ENCODE measurements around the gene DNAJC18. TPM values are rescaled to one million over a fixed set of nuclear protein-coding genes. Genes with fewer than 3 reads are reported as not detected.

The DNAJC18 gene
- total RNA-seq, 1 experiment from 2014 or later, result 22.9 TPM

DNA sequence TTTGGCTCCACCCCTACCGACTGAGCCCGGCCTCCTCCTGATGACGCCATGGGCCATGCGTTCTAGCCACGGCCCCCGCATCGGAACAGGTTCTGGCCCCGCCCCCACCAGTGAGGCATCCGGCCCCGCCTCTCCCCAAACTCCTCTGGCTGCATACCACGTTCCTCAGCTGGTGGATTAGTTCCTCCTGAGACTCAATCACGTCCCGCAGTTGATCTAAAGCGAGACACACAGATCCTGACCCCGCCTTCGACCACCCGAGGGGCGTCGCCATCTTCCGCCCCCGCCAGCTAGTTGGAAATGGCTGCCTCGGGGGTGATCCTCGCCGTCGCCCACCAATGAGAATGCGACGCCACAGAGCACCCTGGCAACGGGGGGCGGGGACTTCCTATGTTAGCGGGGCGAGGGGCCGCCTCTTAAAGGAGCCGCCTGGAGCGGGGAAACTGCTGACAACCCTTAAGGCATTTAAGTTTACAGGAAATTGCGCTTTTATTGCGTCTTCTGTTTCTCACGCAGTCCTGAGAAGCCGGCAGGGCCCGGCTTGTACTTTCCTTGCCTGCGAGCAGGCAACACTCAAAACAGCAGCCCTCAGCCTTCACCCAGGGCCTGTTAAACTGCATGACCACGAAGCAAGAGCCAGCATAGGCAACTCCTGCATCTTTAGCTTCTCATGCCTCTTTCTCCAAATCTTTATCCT, 35.4 kb downstream of the DNAJC18 start, which contains the start of gene SPATA24:
TSS of gene SPATA24 (minus strand) at position 303 of the 697 bp plus-strand sequence. CDS start at position 274, 29 bp downstream.
- peak; percentile 95 for DNase-seq (ENCODE audit: low spot score)

DNA sequence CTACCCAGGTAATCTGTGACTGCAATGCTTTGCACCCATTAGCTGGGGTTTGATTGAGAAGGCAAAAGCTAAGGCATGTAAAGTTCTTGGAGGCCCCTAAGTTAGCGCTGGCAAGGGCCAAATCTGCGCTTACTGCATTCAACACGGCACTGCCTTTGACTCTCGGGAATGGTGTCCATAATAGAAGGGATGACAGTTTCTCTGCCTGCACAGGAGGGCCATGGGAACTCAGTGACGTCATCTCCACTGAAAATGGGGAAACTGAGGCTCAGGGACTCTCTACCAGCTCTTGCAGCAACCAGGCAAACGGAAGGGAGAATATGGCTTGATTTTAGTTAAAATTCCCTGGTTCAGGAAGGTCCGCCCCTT, 35.9 kb downstream of the DNAJC18 start:
- no peak for DNase-seq (ENCODE audit: low spot score)

DNA sequence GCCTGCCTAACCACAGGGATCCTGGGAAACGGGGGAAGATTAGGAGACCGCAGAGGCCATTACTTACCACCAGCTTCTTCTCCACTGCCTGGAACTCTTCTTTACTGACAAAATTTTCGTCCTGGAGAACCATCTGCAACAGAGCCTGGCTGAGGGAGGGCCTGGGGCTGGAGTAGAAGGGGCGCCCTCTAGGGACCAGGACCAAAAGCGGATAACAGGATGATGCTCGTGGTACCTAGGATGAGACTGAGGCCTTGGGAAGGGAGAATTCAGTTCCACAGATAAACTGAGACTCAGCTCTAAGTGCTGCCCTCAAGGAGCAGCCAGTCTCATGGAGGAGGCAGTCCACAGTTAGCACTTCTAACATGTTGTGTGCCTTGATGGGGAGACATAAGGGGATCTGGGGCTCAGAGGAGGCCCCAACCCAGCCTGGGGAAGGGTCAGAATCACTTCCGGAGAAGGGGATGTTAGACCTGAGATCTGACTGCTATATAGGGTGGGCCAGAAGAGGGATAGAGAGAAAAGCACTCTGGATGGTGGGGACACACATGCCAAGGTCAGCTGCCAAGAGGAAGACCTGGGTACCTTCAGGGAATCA, 36.7 kb downstream of the DNAJC18 start:
- DNase-seq (ENCODE audit: low spot score), result peak; percentile 40

DNA sequence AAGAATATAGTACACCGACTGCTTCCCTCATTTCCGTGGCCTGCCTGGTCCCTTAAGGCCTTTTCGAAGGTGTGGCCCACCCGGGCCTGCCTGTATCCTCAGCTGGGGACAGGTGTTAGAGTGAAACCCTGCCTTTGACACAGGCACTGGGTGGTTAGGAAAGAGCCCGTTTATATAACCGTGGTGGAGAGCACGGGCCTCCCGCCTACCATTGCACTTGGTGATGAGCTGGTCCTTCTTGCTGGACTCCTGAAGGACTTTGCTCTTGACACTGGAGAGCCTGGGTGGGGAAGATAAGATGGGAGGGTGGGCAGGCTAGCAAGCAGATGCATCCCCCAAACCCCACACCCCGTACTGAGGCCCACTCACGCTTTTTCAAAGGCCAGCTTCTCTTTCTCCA, 37.8 kb downstream of the DNAJC18 start:
- no peak for DNase-seq (ENCODE audit: low spot score)

DNA sequence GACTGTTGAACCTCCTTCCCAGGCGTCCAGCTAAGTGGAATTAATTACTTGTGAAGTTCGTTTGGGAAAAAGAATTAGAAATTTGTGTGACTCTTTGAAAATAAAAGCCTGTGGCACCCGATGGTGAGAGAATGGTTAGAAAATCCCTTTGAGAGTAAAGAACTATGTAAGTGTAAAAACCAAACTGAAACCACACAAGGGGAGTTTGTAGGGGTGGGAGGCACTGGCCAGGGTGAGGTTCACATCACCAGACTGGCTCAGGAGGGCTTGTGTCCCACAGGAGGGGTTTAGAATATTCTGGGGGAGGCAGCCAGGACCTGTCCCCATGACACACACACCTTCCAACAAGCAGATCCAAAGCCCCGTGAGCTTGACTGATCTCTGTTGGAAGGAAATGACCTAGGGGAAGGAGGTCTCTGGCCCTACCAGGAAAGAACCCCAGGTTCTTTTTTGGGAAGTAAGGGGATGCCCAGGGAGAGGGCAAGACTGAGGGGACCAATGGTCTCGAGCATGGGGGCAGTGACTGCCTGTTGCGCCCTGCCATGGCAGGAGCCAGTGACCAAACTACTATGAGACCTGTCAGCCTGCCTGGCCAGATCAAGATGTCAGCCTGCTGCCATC, 39.7 kb downstream of the DNAJC18 start:
- DNase-seq (ENCODE audit: low spot score), result no peak

DNA sequence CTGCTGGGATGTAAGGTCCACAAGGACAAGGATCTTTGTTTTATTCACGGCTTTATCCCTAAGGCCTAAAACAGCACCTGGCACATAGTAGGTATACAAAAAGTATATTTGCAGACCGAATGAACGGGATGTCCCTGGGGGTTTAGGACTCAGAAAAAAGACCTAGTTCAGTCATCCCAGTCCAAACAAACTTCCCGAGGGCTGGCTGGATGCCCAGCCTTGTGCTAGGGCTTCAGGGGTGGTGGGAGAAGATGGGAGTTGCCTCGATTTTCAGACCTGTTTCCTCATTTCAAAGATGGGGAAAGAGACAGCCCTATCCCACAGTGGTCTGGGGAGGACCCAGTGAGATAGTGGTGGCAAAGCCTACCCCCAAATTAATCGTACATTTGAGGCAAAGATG, 41.4 kb downstream of the DNAJC18 start:
- no peak for DNase-seq (ENCODE audit: low spot score)

DNA sequence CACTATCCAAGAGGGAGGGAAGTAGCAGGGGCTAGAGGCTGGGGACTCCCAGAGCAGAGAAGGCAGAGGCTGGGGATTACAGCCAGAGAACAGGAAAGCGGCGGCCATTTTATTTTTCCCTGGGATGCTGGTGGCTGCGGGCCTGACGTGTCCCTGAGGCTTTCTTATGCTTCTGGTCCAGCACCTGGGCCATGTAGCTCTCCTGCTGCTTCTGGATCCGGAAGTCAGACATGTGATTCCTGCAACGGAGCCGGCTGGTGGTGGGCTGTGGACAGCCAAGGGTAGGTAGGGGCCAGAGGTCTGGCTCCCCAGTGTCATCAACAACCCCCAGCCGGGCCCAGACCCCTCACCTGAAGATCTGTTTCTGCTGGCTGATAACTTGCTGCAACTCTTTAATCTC, 42.6 kb downstream of the DNAJC18 start:
- no peak for DNase-seq (ENCODE audit: low spot score)

DNA sequence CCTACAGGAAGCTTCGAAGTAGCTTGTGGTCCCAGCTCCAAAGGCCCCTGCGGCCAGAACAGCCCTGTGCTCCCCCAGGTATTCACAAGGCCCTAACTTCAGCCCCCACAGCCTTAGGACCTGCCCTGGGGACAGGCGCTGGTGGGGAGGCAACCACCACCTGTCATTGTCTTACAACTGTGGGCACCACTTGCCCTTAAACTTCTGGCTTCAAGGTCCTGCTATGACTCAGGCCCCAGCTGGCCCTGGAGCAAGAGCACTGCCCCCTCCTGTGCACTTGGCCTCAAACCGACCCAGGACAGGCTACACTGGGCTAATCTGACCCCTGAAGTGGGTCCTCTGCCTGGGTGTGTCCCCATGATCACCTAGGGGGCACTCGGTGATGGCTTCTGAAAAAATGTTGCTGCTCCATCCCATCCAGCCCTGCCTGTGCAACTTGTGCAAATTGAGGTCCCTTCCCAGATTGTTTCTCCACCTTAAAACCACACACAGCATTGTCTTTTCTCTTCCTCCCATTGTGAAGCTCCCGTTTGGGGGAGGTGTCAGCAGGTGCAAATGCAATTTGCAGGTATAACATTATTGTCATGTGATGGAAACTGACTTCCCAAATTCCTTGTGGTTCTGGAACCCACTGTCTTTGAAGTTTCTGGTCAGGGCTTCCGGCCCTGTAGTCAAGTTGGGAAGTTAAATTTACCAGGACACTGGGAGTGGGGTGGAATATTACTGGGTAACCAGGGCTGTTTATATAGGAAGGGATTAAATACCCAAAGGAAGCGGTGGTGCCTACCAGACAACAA, 43.3 kb downstream of the DNAJC18 start:
- DNase-seq (ENCODE audit: low spot score), result no peak

DNA sequence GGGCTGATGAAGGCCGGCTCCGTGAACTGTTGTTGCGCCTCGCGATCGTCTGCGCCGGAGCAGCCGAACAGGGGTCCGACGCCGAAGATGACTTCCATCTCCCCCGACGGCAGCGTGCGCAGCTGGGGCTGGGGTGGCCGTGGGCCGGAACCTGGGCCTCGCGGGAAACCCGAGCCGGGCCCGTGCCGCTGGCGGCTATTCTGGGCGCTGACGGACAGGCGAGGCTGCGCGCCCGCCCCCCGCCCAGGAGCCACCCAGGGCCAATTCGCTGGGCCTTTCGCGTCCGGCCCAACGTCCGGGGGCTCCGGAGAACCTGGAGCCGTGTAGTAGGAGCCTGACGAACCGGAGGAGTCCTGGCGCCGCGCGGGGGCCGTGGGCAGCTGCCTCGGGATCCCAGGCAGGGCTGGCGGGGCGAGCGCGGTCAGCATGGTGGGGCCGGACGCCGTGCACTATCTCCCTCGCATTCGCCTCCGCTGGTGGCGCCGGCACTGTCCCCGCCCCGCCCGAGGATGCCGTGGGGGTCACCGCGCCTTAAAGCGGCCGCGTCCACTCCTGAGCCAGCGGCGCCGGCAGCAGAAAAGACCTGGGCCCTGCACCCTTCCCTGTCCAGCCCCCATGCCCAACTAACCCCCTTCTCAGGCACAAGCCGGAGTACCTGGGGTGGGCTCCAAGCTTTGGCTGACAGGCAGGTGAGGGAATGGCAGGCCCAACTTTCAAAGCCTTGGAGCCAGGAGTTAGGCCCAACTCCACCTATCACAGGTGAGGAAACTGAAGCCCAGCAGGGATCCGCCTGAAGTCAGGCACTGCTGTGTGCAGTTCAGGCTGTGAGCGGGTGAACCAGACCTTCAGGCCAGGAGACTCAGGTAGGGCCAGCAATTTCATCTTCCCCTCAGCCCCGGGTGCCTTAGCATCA, 44.4 kb downstream of the DNAJC18 start, which contains the start of gene PROB1:
TSS of gene PROB1 (minus strand) at position 451 of the 913 bp plus-strand sequence. CDS start at position 428, 23 bp downstream.
- no peak for DNase-seq (ENCODE audit: low spot score)

DNA sequence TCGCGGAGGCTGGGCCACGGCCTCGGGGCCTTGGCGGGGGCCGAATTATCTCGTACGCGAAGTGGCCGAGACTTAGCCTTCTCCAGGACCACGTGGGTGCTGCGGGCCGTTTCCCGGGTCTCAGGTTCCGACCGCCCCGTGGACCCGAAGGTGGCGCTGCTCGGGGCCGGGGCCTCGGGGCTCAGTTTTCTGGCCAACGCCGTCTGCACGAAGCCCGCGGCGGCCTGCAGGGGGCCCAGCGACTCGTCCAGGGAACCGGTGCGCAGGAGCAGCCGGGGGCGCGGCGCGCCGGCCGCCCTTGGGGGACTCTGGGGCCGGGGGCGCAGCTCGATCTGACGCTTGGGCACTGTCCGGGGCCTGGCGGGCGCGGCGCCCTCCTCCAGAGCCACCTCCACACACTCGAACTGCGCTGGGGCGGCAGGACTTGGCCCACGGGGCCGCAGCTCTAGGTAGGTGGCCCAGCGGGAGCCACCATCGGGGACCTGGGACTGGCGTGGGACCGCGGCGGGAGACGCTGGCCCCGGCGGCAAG, 45.1 kb downstream of the DNAJC18 start:
- DNase-seq (ENCODE audit: low spot score), result no peak

DNA sequence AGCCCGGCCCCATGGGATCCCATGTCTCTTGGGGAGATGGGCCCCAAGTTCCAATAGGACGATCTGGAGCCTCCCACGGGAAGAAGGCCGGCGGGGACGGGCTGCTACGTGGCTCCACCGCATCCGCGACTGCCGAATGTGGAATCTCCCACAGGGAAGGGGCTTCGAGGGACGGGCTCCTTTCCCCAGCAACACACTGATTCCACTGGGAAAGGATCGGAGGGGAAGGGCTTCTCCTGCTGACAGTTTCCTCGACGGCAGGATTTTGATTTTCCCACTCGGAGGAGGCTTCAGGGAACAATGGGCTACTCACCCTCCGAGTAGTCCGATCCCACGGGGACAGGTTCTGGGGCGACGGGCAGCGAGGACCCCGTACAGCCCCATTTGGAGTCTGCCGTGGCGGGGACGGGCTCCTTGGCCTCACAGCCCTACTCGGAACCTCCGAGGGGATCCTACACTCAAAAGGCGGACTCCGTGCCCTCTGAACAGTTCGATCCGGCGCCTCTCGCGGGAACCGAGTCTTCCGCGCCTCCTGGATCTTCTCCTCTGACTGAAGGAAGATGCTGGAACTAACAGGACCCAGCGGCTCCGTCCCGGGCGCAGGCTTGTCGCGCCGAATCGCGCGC, 45.7 kb downstream of the DNAJC18 start:
- no peak for DNase-seq (ENCODE audit: low spot score)

DNA sequence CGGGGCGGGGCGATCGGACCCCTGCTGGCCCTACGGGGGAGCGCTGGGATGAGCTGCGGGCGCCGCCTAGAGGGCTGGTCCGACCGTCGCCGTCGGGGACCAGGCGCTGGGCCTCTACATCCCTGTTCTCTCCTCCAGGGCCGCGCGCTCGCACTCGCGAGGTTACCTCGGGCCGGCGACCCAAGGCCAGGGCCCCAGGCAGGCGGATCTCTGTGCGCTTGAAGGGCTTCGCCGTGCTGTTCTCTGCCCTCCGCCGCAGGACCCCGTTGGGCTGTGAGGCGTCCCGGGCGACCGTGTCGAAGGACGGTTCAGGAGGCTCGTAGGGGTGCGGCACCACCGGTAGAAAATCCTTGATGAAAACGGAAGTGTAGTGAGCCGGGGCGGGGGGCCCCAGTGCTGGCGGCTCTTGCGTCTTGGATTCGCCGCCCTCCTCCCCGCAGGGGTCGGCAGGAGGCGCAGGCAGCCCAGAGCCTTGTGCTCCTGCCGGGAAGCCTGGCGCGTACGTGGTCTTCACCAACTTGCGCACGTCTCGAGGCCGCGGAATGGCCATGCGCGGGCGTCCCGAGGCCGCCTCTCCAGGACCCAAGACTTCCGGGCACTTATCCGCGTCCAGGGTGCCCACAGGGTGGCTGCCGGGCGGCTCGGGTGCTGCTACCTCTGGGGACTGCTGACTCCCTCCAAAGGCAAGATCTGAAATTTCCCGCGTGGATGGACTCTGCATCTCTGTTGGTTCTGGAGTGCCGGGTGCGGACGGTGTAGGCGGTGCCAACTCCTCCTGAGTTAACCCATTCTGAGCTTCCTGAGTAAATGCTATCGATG, 46.4 kb downstream of the DNAJC18 start:
- DNase-seq (ENCODE audit: low spot score), result no peak

DNA sequence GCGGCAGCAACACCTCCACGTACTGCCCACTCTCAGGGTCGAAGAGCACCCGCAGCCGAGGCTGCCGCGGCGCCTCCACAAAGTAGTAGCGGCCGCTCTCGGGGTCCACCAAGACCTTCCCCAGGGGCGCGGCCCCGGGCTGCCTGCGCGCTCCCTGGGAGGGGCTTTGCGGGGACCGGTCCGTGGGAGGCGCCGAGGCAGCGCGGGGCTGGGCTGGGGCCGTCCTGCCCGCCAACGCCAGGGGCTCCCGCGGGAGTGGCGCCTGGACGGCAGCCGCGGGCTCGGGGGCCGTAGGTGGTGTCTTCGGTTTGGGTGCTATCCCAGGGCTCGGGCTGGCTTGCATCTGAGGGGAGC, 47.0 kb downstream of the DNAJC18 start:
- DNase-seq (ENCODE audit: low spot score), result no peak

DNA sequence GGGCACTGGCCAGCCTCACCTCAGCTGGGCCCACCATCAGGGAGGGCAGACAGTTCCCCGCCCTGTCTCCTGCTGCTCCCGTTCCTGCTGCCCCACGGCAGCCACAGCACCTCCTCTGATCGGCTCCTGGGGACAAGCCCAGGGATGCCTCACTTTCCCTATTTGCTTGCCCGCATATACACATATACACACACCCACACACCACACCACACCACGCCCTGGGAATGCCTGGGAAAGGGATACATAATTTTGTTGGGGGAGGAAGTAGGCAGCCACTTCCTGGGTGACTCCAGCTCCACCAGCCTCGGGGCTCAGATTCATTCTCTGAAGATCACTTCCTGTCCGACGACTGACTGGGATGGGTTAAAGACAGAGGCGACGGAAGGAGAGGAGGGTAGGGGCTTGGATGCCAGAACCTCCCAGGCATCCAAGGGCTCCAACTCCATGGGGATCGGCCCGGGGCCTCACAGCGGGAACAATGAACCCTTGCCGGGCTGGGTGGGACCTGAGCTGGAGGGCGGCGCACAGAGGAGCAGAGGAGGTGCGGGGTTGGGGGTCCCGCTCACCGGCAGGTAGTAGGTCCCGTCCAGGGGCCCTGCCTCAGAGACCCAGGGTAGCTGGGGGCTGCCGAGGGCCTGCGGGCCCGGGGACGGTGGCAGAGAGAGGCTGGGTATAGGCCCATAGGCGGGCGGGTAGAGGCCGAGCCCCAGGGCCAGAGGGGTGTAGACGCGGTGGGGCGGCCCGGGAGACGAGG, 47.6 kb downstream of the DNAJC18 start:
- DNase-seq (ENCODE audit: low spot score), result no peak

DNA sequence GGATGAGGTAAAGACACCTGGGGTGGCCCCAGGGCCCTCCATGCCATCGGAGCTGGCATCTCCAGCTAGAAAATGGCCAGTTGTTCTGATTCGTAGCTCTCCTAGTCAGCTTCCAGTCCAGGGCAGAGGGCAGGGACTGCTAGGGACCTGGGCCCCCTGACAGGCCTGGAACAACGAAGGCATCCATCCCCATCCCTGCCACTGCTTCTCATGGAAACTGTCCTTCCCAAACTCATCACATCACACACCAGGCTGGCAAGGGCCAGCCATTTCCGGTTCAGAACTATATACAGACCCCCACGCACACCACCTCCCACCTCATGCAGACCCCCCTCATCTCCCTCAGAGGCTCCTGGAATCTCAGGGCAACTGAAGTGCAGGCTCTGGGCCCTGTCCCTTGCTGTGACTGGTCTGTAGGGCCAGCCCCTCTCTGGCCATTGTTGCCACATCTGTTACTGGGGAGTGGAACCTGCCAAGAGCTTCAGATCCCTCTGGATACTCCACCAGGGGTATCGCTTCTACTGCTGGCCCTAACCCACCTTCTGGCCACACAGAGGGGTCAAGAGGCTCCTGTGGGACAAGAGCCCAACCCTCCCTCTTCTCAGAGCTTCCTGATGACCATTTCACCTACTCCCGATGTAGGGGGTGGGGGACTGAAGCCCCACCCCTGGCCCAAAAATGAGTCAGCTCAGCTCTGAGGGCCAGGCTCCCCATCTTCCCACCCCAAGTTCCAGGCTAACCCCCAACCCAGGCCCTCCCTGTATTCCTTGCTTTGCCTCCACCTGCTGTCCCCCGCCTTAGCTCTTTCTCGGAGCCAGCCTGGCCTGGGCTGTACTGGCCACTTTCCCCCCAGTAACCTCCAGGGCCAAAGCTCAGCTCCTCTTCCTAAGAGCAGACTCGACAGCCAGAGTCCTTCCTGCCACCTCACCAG, 48.4 kb downstream of the DNAJC18 start:
- no peak for DNase-seq (ENCODE audit: low spot score)

DNA sequence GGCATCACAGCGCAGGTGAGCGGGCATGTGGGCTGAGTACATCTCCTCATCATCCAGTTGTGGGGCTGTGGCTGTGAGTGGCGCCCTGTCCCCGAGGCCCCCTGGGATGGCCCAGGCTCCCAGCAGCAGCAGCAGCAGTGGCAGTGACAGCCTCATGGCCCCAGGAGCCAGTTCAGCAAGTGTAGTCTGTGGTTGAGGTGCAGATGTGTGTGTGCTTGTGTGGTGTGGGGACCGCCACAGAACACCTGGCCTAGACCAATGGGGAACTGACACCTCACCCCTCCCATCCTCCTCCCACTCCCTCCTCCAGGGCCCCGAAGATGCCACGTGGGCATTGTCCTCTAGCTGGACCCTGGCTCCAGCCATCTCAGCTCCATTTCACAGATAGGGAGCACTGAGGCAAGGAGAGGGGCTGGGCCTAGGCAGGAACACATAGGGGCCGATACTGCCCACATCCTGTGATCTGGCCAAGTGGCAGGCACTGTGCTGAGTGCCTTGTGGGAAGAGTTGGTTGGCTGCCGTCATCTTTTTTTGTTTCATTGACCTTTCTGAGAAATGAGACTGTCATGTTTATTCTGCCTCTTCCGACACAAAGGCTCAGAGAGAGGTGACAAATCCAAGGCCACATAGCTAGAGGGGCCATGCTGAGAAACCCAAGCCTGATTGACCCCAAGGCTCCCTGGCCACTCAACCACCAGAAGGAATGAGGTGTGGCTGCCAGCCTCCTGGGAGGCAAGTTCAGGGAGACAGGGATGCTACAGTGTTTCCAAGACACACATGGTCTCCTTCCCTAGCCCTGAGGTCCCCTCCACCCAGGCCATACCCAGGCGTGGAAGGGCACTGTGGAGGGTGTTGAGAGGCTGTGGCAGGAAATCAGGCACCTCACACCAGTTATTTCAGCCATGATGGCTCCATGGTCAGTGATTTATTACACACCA, 49.4 kb downstream of the DNAJC18 start, which contains the start of gene MZB1:
TSS of gene MZB1 (minus strand) at position 213 of the 938 bp plus-strand sequence. CDS start at position 156, 57 bp downstream.
- DNase-seq (ENCODE audit: low spot score), result no peak
